ENCODE results near the gene BCDIN3D. TPM values are rescaled to one million over a fixed set of nuclear protein-coding genes. Genes with fewer than 3 reads are reported as not detected.

BCDIN3D gene
- total RNA-seq, 1 donor from 2014 or later = 4.9 TPM

- no peak for DNase-seq (ENCODE audit: low read depth)
Observed at GRCh38 chr12:49798934-49799333, 44.0 kb downstream of the BCDIN3D start.

DNA sequence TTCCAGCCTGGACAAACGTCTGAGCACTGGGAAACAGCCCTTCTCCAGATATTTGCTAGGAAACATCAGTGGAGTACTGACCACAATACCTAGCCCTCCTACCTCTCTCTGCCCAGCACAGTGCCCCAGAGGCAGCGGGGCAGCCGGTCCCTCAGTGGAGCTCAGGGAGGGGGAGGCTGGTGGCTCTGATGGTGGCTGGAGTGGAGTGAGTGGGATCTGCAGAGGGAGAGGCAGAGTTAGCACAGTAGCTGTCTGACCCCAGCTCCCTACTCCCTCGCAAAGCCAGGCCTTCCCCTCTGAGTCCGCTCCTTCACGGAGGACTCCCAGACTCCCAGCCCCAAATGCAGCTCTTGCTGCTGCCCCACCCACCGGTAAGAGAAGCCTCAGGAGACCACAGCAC lies 44.7 kb downstream of the BCDIN3D start:
- DNase-seq (ENCODE audit: low read depth) = no peak

- DNase-seq (ENCODE audit: low read depth) = peak; percentile 71
Observed at GRCh38 chr12:49797449-49797776, 45.5 kb downstream of the BCDIN3D start.

DNA sequence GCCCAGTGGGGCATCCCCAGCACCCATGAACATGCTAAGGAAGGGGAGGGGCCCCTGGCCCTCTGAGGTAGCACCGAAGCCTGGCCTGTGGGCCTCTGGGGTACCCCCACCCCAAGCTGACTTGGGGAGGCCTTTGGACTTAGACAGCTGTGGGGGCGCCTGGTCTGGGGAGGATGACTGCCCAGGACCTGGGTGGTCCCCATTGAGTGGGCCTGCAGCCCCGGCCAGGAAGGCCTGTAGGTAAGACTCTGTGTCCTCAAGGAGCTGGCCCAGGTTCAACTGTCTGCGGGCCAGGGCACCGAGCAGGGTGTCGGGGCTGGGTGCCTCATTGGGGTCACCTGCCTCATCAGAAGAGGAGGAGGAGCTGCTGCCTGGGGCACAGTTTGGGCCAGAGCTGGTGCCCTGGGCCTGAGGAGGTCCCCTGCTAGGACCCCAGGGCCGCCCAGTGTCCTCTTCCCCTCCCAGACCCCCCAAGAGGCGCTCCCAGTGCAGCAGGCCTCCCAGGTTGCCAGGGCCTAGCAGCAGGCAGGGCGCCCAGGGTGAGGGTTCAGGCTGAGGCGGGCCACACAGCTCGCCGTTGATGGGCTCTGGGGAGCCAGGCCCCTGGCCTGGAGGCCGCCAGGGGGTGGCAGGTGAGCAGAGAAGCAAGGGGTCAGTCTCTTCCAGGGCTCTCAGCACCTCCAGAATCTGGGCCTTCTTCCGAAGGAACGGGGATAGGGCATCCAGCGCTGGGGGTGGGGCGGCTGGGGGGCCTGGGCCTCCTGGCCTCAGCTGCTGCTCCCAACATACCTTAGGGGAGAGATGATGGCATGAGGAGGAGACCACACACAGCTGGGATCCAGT lies 46.1 kb downstream of the BCDIN3D start:
- DNase-seq (ENCODE audit: low read depth) = no peak

- no peak for DNase-seq (ENCODE audit: low read depth)
Observed at GRCh38 chr12:49796155-49796554, 46.8 kb downstream of the BCDIN3D start.

DNA sequence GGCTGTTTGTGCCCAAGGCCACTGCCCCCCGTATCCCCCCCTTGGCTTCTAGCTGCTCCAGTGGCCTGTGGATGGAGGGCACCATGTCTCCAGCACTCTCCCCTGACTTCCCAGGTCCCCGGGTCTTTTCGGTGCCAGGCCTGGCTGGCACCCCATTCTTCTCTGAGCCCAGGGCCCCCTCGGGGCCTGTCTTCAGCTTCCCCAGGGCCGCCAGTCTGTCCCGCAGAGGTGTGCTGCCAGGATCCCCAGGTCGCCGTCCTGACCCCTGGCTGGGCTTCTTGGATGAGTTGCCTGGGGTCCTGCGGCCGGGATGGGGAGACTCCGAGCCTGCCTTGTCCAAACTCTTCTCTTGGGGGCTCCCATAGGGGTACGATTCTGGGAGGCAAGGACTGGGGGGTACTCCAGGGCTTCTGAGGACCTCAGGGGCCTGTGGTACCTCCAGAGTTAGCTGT lies 47.2 kb downstream of the BCDIN3D start:
- no peak for DNase-seq (ENCODE audit: low read depth)

GRCh38 chr12:49794811-49795653 lies 47.9 kb downstream of the BCDIN3D start:
- no peak for DNase-seq (ENCODE audit: low read depth)

- DNase-seq (ENCODE audit: low read depth) = no peak
Observed at GRCh38 chr12:49794021-49794420, 48.9 kb downstream of the BCDIN3D start.

GRCh38 chr12:49793620-49794019 lies 49.3 kb downstream of the BCDIN3D start:
- DNase-seq (ENCODE audit: low read depth) = no peak

GRCh38 chr12:49792976-49793580 lies 49.8 kb downstream of the BCDIN3D start:
- DNase-seq (ENCODE audit: low read depth) = no peak

- DNase-seq (ENCODE audit: low read depth) = no peak
Observed at GRCh38 chr12:49792181-49792970, 50.5 kb downstream of the BCDIN3D start.

DNA sequence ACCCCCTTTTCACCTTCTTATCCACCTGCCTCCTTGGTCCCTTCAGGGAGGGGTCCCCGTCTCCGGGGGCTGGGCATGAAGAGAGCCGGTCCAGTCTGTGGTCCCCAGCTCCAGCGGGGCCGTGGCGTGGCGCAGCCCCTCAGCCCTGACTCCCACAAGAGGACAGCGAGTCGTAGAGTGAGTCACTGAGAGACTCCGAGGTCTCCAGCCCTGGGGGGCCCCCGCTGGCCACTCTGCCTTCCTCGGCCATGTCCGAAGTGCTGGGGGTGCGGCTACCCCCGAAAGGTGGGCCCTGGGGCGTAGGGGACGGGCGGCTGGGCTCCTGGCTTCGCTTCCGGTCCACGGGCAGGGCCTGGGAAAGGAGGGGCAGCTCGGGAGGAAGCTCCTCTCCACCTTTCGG lies 51.2 kb downstream of the BCDIN3D start:
- no peak for DNase-seq (ENCODE audit: low read depth)

GRCh38 chr12:49790741-49791555 lies 52.0 kb downstream of the BCDIN3D start:
- DNase-seq (ENCODE audit: low read depth) = no peak

DNA sequence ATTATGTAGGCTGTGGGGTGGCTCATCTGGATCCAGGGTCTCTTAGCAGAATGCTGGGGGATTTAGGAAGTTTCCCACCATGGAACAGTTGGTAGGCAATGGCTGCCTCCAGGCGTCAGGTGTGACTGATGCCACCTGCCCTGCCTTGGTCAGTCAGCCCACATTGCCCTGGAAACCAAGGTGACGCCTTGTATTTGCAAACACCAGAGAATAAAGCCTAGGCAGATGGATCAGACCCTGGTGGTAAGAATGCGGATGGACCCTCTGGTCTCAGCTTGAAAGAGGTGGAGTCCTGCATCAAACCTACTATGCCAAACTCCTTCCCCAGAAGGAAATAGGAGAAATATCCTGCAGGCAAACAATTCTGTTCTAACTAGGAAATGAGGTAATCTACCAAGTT lies 52.9 kb downstream of the BCDIN3D start:
- no peak for DNase-seq (ENCODE audit: low read depth)

DNA sequence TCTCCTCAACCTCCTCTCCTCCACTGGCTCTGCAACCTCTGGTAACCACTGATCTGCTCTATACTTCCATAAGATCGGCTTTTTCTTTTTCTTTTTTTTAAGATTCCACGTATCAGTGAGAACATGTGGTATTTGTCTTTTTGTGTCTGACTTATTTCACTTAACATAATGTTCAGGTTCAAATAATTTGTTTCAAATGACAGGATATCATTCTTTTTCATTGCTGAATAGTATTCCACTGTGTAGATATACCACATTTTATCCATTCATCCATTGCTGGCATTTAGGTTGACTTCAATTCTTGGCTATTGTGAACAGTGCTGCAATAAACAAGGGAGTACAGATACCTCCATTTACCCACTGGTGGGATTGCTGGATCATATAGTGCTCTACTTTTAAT lies 55.2 kb downstream of the BCDIN3D start:
- DNase-seq (ENCODE audit: low read depth) = no peak

Other genes starting within 250 kb of the BCDIN3D start
- gene FAM186B, start 237.5 kb downstream of the BCDIN3D start, total RNA-seq = 0.10 and 0.27 TPM in 2 replicates
- gene PRPF40B, start 219.5 kb downstream of the BCDIN3D start, total RNA-seq = 12.4 and 14.7 TPM in 2 replicates
- 16.7 and 18.8 TPM in 2 replicates for gene FMNL3, start 135.7 kb downstream of the BCDIN3D start, total RNA-seq
- gene TMBIM6, start 101.5 kb downstream of the BCDIN3D start, total RNA-seq = 315 and 361 TPM in 2 replicates
- 95.7 and 112 TPM in 2 replicates for gene NCKAP5L, start 14.7 kb downstream of the BCDIN3D start, total RNA-seq
- 1.9 and 2.3 TPM in 2 replicates for gene FAIM2, start 60.8 kb upstream of the BCDIN3D start, total RNA-seq
- gene AQP2, start 107.6 kb upstream of the BCDIN3D start, total RNA-seq = not detected in 2 replicates
- gene AQP5, start 118.8 kb upstream of the BCDIN3D start, total RNA-seq = not detected in 2 replicates
- gene AQP6, start 129.8 kb upstream of the BCDIN3D start, total RNA-seq = 0.05 TPM in 1 of 2 replicates, not detected in the other
- 9.6 and 12.8 TPM in 2 replicates for gene RACGAP1, start 182.4 kb upstream of the BCDIN3D start, total RNA-seq
- 4.5 and 8.2 TPM in 2 replicates for gene ASIC1, start 214.5 kb upstream of the BCDIN3D start, total RNA-seq
- 32.0 and 36.0 TPM in 2 replicates for gene SMARCD1, start 242.2 kb upstream of the BCDIN3D start, total RNA-seq

Measured in myocyte (in vitro differentiated cells).